ENCODE data around the gene GPR183. TPM values are rescaled to one million over a fixed set of nuclear protein-coding genes. Genes with fewer than 3 reads are reported as not detected.

Gene GPR183
- total RNA-seq, 1 experiment from 2014 or later = 0.15 TPM

DNA sequence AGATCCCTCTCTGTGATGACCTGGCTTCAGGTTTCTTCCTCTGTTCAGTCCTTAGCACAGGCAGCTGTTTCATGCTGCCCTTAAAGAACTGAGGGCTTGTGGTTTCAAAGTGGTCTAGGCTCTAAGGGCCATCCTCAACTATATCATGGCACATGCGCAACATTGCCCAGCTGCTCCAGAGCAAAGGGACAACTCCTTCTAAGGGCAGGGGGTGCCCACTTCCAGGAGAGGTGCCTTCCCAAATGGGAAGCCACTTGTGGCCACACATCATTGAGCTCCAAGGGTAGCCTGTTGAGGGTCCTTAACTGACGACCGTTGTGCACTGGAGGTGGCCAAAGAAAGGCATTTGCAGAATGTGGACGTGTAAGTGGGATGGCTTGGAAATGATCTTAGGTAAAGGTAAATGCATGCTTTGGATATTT is 7.3 kb downstream of the GPR183 start:
- DNase-seq (ENCODE audit: low read depth, low spot score) = no peak
- Histone ChIP-seq H3K9me3 (ENCODE audit: control insufficient read depth, insufficient read depth, low read depth, low read length) (no peaks in the 10 kb centered on the region), H3K4me3 (ENCODE audit: low read depth in 2 of 2, low read length in 2 of 2) (no peak overlapping the region), H3K27ac (ENCODE audit: low read length) (no peak overlapping the region), H3K36me3 (ENCODE audit: control insufficient read depth, insufficient read depth, low read length) (no peaks in the 10 kb centered on the region), H3K4me1 (ENCODE audit: control insufficient read depth, insufficient read depth, low read length) (no peaks in the 10 kb centered on the region), H3K27me3 (ENCODE audit: control insufficient read depth, insufficient read depth, low read length) (no peaks in the 10 kb centered on the region)
- intact Hi-C loops (cut with micrococcal nuclease; ENCODE audit: unreplicated experiment) (no loop called here), in situ Hi-C loops (cut with HindIII; ENCODE audit: low pct_unique_long_range_greater_than_20kb, low sequenced_read_pairs) (no loop called here)
- no peak for TF ChIP-seq TCF7L2 (IDR thresholded peaks at IDR 0.05; ENCODE audit: low read depth, low read length)
- no TSS peak for BruUV-seq (replicated peaks)
- ATAC-seq = no peak
- POLR2A ChIA-PET = no interaction called here
- CTCF ChIA-PET = no interaction called here

DNA sequence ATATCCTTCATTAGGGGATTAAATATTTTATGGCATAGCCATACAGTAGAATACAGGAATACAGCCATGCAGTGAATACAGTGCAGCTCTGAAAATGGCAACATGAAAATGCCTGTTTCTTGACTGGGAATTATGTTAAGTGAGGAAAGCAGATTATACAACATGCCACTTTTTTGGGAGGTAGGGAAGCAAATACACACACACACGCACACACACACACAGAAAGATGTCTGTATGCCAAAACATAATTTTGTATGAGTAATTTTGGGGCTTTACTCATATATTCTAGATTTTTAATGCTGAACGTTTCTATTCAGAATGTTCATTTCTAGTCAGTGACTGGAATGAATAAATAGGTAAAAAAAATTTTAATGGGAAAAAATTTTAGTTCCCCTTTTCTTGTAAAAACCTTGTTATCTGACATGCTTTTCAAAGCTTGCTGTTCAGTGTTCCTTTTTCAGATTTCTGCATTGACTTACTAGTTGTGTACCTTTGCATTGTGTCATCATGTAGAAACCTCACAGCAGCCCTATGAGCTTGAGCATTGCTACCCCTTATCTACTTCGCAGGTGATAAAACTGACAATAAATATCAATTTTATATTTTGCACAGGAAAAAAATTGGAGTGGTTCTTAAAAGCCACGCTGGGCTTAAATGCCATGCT is 7.8 kb downstream of the GPR183 start:
- intact Hi-C loops (cut with micrococcal nuclease; ENCODE audit: unreplicated experiment) = no loop called here
- ChIA-PET POLR2A (no interaction called here), CTCF (no interaction called here)
- Histone ChIP-seq H3K27ac (ENCODE audit: low read length) (no peak overlapping the region), H3K4me3 (ENCODE audit: low read depth in 2 of 2, low read length in 2 of 2) (no peak overlapping the region), H3K9me3 (ENCODE audit: control insufficient read depth, insufficient read depth, low read depth, low read length) (no peaks in the 10 kb centered on the region), H3K36me3 (ENCODE audit: control insufficient read depth, insufficient read depth, low read length) (no peaks in the 10 kb centered on the region), H3K27me3 (ENCODE audit: control insufficient read depth, insufficient read depth, low read length) (no peaks in the 10 kb centered on the region), H3K4me1 (ENCODE audit: control insufficient read depth, insufficient read depth, low read length) (no peaks in the 10 kb centered on the region)
- BruUV-seq (replicated peaks) = no TSS peak
- ATAC-seq (no peak), DNase-seq (ENCODE audit: low read depth, low spot score) (no peak)
- in situ Hi-C loops (cut with HindIII; ENCODE audit: low pct_unique_long_range_greater_than_20kb, low sequenced_read_pairs) = no loop called here
- TF ChIP-seq, protein P1, sequence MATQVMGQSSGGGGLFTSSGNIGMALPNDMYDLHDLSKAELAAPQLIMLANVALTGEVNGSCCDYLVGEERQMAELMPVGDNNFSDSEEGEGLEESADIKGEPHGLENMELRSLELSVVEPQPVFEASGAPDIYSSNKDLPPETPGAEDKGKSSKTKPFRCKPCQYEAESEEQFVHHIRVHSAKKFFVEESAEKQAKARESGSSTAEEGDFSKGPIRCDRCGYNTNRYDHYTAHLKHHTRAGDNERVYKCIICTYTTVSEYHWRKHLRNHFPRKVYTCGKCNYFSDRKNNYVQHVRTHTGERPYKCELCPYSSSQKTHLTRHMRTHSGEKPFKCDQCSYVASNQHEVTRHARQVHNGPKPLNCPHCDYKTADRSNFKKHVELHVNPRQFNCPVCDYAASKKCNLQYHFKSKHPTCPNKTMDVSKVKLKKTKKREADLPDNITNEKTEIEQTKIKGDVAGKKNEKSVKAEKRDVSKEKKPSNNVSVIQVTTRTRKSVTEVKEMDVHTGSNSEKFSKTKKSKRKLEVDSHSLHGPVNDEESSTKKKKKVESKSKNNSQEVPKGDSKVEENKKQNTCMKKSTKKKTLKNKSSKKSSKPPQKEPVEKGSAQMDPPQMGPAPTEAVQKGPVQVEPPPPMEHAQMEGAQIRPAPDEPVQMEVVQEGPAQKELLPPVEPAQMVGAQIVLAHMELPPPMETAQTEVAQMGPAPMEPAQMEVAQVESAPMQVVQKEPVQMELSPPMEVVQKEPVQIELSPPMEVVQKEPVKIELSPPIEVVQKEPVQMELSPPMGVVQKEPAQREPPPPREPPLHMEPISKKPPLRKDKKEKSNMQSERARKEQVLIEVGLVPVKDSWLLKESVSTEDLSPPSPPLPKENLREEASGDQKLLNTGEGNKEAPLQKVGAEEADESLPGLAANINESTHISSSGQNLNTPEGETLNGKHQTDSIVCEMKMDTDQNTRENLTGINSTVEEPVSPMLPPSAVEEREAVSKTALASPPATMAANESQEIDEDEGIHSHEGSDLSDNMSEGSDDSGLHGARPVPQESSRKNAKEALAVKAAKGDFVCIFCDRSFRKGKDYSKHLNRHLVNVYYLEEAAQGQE (IDR thresholded peaks at IDR 0.05; ENCODE audit: insufficient read depth in 1 of 2, low read depth in 2 of 2, low read length in 1 of 2) = no peak
- TF ChIP-seq TCF7L2 (IDR thresholded peaks at IDR 0.05; ENCODE audit: low read depth, low read length) (no peak), SIN3A (IDR thresholded peaks at IDR 0.05; ENCODE audit: borderline replicate concordance, insufficient read depth, low read depth, low read length) (no peak), POLR2AphosphoS5 (IDR thresholded peaks at IDR 0.05; ENCODE audit: low read depth, low read length) (no peak), CTCF (IDR thresholded peaks at IDR 0.05) (no peak)

- Histone ChIP-seq H3K27me3 (ENCODE audit: control insufficient read depth, insufficient read depth, low read length) (no peaks in the 10 kb centered on the region), H3K27ac (ENCODE audit: low read length) (no peak overlapping the region), H3K36me3 (ENCODE audit: control insufficient read depth, insufficient read depth, low read length) (no peaks in the 10 kb centered on the region), H3K4me1 (ENCODE audit: control insufficient read depth, insufficient read depth, low read length) (no peaks in the 10 kb centered on the region), H3K4me3 (ENCODE audit: low read depth in 2 of 2, low read length in 2 of 2) (no peak overlapping the region), H3K9me3 (ENCODE audit: control insufficient read depth, insufficient read depth, low read depth, low read length) (no peaks in the 10 kb centered on the region)
- ChIA-PET POLR2A (no interaction called here), CTCF (no interaction called here)
- BruUV-seq (replicated peaks) = no TSS peak
- no peak for TF ChIP-seq TCF7L2 (IDR thresholded peaks at IDR 0.05; ENCODE audit: low read depth, low read length)
- TF ChIP-seq POLR2AphosphoS5 (IDR thresholded peaks at IDR 0.05; ENCODE audit: low read depth, low read length) = no peak
- ATAC-seq = no peak
- in situ Hi-C loops (cut with HindIII; ENCODE audit: low pct_unique_long_range_greater_than_20kb, low sequenced_read_pairs) = no loop called here
- DNase-seq (ENCODE audit: low read depth, low spot score) = no peak
- intact Hi-C loops (cut with micrococcal nuclease; ENCODE audit: unreplicated experiment) = no loop called here
Measured at GRCh38 chr13:99298056-99298455, 9.1 kb downstream of the GPR183 start.

Measured in Panc1 (cell line).